Activated T-helper 1 cell treated with anti-CD3 and anti-CD28 coated beads, Interleukin-2, amount 50 U/mL, for 16 hours (primary cell): ENCODE data around the gene FHOD3.

ENCODE experiments used
- DNase-seq, 2 donors: peaks; one replicate each; pipeline ENCODE4 v3.0.0-alpha.2; 2020; ENCODE audit warnings: low read depth in 1 of 2, low spot score in 1 of 2

FHOD3 gene

DNA sequence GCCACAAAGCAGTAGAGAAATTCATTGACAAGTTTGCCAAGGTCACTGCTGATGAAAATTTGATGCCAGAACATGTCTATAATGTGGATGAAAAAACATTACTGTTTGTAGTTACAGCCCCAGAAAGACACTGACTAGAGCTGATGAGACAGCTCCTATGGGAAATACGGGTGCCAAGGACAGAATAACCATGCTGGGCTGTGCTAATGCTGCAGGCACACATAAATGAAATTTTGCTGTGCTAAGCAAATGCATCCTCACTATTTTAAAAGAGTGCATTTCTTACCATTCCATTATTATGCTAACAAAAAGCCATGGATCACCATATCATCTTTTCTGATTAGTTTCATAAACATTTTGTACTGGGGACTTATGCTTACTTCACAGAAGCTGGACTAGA is 208.2 kb downstream of the FHOD3 start:
- no peak for DNase-seq

DNA sequence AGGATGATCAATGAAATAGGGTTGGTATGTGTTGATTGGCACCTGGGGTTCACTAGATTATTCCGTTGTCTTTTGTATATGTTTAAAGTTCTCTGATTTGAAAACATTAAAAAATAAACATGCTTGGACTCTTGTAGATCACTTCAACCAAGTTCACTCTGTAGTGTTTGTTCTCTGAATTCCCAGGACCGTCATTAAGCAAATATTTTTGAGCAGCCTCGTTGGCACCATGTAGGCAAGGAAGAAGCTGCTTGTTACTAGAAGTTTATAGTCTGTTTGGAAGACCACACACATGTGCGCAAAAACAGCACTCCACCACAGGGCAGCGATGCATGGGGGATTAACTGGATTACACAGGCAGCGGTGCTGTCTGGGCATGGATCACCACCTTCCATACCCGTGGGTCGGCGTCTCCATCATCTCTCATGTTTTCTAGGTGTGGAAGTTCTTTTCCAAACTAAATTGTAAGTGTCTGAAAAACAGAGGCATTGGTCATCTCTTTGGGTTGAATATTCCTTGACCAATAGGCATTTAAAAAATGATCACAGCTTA is 212.2 kb downstream of the FHOD3 start:
- no peak for DNase-seq

DNA sequence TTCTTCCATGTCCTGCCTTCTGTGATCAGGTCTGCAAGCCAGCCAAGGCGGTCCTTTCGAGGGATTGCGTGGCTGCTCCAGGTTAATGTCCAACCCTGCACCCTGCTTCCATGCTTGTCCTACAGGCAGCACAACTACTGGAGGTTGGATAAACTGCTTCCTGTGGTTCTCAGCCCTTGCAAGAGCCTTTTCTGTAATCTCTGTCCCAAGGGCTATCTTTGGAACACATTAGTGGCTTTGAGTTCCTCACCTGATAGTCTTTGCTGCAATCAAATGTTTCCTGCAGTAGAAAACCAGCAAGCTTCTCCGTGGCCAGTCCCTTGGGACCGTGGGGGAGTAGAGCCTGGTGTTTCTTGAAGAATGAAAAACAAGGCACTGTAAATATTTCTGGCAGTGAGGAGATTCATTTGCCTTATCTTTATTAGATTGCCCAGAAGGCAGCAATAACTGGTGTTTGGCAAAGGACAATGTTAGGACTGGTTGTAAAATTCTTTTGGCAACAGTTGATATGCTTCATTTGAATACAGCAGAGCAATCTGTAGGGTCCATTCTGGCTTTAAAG is 214.4 kb downstream of the FHOD3 start:
- DNase-seq, result no peak

DNA sequence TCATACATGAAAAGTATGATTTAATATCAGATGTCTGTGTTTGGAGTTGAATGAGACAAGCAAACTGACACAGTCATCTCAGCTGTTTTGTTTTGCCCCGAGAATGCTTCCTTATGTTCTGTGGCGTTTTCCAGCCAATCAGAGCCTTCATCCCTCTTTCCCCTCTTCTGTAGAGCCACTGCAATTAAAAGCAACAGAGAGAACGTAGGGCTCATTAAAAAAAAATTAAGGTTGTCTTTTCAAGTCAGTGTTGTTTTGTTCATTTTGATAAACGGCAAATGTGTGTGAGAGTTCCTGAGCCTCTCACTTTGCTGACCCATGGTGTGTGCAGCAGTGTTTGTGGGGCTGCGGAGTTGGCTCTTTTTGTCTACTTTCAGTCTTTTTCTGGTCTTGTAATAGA is 216.0 kb downstream of the FHOD3 start:
- DNase-seq, result no peak

DNA sequence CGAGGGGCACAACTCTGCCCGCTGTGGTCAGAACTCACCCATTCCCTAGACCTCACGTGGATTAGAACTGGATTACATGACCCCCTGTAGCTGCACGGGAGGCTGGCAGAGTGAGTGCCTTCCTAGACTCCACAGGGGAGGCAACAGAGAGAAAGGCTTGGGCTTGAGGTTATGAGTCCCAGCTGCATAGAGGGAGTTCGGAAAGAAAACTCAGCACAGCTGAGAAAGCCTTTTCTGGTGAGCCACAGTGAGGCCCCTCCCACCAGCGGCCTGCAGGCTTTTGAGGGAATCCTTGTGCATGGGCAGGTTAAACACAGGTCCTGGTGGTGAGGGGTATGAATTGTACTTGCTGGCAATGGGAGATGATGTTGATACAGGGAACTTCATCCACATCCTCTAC is 217.3 kb downstream of the FHOD3 start:
- DNase-seq, result no peak

DNA sequence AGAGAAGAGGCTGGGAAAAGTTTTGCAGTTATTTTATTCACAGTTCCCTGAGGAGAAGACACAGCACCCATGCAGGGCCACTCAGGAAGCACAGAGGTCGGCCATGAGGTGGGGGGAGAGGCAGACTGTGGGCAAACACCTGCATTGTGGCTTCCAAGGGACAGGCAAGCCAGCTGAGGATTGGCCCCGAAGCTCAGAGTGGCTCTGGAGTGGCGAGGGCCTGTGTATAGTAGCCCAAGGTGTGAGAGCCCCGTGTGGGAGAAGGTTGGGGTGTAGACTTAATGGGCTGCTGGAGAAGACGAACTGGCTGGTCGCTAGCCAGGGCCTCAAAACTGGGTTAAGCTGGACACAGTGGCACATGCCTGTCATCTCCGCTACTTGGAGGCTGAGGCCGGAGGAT is 218.7 kb downstream of the FHOD3 start:
- DNase-seq, result no peak

DNA sequence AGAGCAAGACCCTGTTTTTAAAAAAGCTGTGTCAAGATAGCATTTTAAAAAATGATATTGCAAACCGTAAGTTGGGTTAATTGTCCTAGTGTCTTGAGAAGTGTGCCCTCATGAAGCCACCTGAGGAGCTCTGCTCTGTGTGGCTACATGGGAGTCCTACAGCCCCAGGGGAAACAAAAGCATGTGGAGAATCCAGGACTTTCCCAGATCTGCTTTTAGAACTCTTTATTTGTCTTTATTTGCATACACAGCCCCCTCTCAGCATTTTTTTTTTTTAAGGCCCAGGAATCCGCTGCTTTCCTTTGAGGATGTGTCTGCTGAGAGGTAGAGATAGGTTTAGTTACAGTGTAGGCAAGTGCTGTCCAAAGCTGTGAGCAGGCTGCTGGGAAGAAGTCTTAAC is 219.2 kb downstream of the FHOD3 start:
- no peak for DNase-seq

DNA sequence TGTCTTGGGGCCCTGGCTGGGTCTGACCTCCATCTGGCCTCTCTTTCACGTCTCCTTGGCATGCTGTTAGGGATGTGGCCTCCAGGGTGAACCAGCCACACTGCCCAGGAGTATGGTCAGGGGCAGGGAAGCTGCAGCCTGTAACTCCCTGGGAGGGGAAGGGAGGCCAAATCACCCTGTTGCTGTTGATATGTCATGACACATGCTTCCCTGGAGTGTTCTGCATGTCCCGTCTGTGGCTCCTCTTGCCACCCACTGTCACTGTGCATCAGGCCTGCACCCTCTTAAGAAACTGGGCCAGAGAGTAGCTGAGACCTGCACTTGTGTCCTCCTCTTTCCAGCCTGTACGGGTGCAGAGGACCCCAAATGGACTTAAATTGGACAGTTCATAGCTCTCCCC is 221.3 kb downstream of the FHOD3 start:
- no peak for DNase-seq

DNA sequence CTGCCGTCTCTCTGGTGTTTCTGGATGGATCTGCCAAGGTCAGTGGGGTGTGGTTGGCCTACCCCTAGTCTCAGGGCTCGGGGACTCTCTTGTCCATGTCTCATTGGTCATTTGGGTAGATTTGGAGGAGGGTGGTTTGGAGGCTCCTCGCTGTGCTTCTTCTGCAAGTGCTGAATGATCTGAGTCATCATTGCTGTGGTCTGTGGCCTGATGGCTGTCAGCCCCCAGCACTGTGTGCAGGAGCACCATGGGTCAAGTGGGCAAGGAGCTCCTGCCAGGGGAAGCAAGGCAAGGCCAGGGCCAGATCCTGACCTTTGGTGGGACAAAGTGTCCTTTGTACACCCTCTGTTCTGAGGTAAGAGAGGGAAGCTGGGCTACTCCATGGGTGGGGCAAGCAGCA is 221.8 kb downstream of the FHOD3 start:
- DNase-seq, result no peak

DNA sequence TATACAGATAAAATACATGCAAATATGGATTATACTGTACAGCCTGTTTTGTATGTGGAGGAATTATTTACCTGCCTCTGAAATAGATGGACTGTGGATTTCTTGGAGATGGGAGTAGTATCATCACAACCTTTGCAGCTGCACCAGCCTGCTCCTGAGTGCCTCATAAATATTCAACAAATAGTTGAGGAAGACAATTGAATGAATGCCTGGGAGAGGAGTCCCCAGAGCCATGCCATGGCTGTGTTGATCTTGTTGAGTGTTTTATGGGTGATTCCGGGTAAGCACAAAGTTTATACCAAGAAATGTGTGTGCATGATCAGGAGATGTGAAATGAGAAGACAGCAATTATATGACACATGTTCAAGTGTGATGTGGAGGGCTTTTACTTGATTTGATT is 225.0 kb downstream of the FHOD3 start:
- DNase-seq, result no peak

DNA sequence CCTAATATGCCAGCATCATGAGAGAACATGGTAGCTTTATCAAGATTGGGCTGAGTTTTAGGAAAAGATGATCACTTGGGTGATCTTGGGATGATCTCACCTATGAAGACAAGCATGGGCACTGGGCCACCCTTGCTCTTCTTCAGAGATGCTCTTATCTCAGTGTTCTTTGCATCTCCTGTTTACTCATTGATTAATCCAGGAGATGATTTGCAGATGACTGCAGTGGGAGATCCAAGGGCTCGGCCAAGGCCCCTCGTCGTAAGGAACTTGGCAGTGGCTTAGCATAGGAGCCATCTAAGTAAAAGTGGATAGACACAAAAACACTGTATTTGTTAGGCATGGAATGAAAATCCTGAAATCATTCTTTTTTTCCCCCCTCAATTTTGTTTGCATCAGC is 228.4 kb downstream of the FHOD3 start:
- no peak for DNase-seq

DNA sequence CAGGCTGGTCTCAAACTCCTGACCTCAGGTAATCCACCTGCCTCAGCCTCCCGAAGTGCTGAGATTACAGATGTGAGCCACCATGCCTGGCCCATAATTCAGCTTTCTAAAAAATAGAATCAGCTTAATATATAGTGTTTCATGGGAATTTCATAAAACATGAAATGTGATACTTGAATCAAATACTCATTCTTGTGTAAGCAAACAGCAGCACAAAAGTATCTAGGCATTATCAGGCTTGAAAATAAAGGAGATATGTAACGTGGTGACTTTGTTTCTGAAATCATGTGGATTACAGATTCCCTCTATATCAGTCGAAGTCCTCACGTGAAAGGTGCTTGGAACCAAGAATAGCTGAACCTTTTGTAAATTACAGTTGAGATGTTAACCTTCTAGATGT is 229.1 kb downstream of the FHOD3 start:
- no peak for DNase-seq

DNA sequence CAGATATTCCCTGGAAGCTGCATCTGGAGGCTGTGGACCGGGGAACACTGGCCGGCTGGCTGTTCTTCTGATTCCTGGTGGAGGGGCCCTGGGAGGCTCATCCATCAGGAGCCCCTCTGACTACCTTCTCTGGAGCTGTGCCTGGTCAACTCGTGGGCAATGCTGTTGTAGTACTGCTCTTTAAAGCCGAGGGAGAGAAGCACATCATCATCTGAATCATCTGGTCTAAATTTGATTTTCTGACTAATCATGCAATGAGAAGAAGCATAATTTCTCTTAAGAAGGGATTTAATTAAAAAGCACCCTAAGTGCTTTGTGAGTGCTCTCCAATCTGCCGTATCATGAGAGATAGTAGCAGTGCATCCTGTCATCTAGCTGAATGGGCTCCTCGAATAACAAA is 229.5 kb downstream of the FHOD3 start:
- DNase-seq, result no peak

DNA sequence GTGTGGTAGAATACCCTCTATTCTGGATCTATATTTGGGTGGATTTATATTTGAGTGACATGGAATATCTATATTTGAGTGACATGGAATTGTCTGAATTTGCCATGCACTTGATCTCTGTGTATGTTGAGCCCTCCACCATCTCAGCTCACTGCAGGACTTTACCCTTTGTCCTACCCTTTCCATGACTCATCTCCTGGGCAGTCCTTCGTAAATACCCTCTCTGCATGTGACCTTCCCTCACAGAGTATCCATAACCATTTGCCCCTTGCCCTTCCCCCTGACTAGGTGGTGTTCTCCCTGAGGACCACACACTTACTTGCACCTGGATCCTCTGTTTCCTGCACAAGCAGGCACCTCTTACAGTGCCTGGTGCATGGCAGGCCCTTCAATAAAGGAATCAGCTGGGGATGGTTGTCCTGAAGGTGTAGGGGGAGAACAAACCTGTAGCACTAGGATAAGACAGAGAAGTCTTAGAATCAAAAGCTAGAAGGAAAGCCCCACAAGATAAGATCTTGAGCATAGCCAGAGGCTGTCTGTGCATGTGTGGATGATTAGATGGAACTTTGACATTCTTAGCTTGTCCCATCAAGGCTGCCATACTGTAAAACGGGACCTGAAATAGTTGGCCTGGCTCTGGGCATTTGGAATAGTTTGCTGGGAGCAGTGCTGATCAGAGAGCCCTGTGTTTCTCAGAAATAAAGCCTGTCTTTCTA is 230.4 kb downstream of the FHOD3 start:
- no peak for DNase-seq

DNA sequence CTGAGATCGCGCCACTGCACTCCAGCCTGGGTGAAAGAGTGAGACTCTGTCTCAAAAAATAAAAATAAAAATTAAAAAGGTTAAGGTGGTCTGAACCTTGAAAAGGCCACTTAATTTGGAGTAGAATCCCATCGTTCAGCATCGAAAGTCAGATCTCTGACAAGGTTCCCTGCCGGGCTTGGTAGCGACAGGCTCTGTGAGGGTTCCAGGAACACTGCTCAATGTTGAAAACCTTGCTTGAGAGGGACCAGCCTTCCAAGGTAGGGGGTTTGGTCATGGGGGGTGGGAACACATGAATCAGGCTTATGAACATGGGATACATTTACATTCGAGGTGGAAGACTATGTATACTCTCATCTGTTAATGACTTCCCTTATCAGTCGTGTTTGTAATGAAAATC is 232.2 kb downstream of the FHOD3 start:
- no peak for DNase-seq

DNA sequence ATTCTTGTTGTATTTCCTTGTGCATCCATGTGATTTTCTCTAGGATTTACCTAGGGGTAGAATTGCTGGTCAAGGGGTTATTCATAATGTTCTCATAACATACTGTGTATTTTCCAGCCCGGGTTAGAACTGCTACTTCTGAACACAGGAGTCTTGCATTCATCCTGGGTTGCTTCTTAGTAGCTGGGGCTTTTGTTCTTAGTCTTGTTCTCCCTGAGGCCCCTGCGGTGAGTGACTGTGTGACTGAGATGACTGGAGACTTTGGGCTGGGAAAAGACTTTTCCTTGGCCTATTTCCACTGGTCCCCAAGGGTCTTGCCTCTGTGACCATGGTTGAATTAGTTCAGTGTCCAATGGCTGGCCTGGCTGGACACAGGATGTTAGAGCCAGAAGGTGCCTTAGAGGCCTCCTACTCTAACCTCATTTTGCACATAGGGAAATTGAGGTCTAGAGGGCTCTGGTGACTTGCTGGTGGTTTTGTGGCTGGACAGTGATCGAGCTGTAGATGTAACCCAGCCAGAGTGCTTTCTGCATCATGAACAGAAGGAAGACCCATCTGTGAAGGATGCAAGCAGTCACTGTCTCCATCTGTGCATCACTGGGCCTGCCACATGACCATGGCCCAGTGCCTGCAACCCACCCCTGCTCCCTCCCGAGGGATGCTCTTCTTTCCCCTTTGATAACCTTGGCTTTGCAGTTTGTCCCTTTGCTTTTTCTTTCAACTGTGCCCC is 233.3 kb downstream of the FHOD3 start:
- no peak for DNase-seq

DNA sequence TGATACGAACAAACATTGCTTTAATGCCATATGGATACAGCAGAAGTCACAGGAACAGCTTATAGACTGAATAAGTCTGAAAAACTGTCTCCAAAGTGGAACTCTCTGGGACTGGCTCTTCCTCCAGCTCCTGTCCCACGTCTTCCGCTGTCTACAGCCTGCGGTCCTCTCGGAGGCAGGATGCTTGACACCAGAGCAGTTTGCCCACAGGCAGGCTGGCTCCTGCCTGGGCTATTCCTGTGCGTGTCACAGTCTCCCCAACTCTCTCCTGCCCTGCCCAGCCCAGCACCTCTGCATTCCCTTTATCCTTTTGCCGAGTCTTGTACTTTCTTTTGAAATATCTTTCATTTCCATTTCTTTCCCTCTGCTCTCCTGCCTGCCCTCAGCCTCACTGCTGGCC is 234.1 kb downstream of the FHOD3 start:
- no peak for DNase-seq

DNA sequence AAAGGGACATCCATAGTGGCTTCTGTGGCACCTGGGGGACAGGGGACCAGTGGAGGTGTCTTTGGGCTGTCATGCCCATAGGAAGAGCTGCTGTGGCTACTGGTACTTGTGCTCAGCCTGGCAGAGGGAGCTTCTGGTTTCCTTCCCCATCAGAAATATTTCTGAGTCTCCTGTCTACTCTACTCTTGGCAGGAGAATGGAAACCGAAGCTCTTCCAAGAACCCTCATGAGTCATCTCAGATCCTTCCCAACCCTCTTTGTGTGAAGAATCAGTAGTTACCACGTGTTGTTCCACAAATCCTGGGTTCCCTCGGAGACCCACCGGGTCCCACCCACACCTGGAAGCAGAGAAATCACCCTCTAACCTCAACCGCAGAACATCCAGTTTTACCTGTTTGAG is 234.9 kb downstream of the FHOD3 start:
- DNase-seq, result no peak

DNA sequence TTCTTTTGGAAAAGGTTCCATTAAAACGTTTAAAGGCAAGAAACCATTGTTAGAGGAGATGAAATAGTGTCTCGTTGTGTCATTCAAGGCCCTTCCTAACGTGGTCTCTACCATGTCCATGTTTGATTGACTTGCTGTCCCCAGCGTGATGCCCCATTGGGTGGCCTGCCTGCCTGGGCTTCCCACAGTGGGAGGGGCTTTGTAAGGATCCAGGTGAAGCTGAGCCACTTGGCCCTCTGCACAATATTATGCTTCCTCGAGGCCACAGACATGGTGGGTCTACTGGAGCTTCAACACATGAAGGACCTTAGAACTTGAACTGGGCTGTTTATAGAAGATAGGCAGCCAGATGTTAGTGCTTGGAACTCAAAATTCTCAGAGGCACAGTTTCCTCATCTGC is 235.3 kb downstream of the FHOD3 start:
- DNase-seq, result no peak

DNA sequence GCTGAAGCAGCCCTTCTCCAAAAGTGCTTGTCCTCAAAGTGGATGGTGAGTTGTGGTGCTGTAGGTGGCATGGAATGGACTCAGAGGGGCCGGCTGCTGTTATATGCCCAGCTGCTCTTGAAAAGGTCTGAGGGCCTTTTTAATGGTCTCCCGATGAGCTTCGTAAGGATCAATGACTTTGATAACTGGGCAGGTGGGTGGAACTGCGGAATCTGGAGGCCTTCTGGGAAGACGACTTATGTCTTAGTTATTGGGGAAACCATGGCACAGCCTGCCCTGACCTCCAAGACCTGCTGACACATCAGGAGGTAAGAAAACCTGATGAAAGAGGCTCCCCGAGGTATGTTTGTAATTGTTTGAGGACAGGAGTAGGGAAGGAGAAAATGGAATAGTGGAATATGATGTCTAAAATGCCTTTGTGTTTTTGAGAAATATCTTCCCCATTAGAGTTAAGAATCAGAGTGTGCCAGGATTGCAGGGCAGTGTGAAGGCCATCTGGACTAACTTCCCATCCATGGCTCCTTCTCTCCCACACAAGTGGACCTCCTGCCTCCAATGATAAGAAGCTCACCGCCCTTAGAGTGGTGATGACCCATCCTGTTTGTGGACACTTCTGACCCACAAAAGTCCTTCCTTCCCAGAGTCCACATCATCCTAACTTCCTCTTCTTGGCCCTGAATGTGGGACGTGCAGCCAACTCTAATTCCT is 236.1 kb downstream of the FHOD3 start:
- DNase-seq, result no peak

DNA sequence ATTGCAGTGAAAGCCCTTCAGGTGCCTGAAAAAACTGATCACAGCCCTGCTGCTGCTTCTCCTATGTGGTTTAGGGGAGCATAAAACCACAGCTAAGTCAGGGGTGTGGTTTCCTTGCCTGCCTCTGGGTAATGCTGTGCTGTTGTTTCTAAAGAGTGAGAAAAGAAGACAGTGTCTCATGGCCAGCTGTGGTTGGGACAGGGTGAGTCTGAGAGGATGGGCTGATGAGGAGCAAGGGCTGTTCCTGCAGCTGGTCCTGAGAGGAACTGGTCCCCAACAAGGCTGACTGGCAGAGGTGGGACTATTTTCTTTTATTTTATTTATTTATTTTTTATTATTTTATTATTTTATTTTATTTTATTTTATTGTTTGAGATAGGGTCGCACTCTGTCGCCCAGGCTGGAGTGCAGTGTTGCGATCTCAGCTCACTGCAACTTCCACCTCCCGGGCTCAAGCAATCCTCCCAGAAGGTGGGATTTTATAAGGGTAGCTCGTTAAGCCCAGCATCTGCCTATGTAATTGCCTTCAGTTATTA is 236.7 kb downstream of the FHOD3 start:
- DNase-seq, result no peak
